HG03025 (cell line): ENCODE results near the gene PLA2G6.

ENCODE experiments used
- ATAC-seq: cut with Tn5 transposase; IDR thresholded peaks from one replicate; pipeline ENCODE4 v1.9.1; 2021; ENCODE audit warnings: mild to moderate bottlenecking, moderate library complexity; ENCODE audit not compliant: unreplicated experiment, low FRiP score

The PLA2G6 gene

DNA sequence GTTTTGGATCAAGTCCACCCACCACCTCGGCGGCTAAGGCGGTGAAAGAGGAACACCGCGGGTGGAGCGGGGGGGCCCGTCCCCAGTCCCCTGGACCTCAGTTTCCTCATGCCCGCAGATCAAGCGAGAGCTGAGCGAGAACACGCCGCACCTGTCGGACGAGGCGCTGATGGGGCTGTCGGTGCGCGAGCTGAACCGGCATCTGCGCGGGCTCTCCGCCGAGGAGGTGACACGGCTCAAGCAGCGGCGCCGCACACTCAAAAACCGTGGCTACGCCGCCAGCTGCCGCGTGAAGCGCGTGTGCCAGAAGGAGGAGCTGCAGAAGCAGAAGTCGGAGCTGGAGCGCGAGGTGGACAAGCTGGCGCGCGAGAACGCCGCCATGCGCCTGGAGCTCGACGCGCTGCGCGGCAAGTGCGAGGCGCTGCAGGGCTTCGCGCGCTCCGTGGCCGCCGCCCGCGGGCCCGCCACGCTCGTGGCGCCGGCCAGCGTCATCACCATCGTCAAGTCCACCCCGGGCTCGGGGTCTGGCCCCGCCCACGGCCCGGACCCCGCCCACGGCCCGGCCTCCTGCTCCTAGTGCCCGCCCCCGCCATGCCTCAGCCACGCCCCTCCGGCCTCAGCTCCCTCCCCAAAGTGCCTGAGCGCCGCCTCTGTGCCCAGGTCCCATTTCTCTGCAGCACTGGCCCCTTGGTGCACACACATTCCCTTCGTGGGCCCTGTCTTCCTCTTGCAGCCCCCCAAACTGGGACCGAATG lies 32.8 kb upstream of the PLA2G6 start:
- ATAC-seq = no peak

- ATAC-seq = no peak
These were observed 32.3 kb upstream of the PLA2G6 start for GRCh38 chr22:38213990-38214301.

- no peak for ATAC-seq
These were observed 31.8 kb upstream of the PLA2G6 start for GRCh38 chr22:38213319-38213989.

DNA sequence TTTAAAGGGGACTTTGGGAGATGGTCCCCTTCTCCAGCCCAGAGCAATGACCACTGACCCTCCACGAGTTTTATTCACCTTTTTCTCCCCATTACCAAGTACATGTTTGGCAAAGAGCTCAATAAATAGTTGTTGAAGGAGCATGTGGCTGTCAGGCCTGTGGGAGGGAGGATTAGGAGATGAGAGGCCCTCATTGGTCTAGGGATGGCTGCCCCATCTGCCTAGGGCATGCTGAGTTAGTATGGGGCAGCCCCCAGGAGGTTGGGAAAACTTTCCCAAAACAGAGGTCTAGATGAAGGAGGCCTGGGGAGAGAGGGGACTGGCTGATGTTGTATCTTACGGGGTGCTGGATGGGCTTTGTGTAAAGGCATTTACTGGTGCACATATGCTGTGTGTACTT lies 30.8 kb upstream of the PLA2G6 start:
- no peak for ATAC-seq

DNA sequence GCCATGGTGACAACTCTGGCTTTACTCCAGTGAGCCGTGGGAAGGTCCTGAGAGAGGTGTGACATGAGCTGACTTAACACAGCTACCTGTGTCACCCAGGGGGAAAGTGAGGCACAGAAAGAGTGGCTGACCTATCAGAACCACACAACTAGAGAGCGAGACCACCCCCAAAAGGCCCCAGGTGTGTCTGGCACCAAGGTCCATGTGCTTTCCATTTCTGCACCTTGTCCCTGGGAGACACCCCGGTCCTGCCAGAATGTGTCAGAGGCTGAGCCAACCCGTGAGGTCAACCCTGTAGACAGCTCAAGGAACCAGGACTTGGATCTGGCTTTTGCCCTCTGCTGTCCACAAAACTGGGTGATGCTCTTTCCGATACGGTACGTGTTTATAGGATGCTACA lies 29.9 kb upstream of the PLA2G6 start:
- ATAC-seq = no peak

GRCh38 chr22:38208551-38208968 lies 26.9 kb upstream of the PLA2G6 start:
- no peak for ATAC-seq

DNA sequence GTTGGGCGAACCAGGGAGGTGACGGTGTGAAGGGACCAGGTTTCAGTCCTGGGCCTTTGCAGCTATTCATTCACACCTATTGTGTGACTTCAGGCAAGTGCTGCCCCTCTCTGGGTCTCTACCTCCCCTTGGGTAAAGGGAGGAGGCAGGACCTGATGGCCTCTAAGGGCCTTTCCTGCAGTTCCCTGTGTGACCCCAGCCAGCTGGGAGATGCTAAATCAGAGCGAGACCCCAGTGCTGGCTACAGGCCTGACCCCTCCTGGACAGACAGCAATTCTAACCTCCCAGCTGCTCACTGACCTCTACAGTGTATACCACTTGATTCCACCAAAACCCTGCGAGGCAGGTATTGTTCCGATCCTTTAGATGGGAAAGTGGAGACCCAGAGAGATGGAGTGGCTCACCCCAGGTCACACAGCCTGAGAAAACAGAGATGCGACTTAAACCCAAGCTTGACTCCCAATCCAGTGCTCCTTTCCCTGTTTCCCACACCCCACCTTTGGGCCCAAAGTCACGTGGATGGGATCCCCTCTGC lies 26.3 kb upstream of the PLA2G6 start:
- ATAC-seq = no peak

- no peak for ATAC-seq
These were observed 23.9 kb upstream of the PLA2G6 start for GRCh38 chr22:38205261-38206128.

DNA sequence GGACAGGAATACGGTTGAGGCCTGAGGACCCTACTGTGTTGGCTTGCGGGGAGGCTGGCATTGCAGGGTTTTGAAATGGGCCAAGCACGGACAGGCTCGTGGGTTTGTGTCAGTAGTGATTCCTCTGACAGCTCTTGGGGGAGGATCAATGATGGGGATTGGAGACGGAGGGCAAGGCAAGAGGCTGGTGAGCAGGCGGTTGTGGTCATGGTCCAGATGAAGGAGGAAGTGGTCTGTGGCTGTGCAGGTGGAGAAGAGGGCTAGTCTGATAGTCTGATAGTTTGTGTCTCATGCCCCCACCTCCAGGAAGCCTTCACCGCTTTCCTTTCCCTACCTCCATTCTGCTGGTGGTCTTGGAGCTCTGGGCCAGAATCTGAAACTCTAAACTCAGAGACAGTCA lies 23.2 kb upstream of the PLA2G6 start:
- no peak for ATAC-seq

DNA sequence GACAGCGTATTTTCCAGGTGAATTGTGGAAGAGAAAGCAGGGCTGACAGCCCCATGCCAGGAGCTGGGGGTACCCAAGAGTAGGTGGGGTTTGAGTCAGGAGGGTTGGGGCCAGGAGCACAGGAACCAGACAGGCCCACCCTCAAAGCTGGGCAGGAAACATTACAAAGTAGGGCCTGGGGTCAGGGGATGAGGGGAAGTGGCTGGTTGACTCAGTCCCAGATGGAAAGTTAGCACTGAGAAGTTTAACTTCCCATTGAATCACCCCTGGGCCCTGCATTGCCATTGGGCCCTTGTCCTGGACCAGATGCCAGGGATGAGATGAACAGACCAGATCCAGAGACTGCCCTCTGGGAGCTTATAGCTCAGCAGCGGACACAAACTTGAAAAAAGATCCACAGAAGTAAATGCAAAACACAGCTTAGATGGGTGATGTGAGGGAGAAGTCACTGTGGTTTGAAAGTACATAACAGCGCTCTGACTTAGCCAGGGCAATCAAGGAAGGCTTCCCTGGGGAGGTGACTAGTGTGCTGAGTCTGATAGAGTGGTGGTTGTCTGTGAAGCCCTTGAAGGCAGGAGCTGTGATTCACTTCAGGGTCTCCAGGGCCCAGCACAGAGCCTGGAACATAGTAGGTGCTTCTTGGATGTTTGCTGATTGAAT lies 22.4 kb upstream of the PLA2G6 start:
- no peak for ATAC-seq

DNA sequence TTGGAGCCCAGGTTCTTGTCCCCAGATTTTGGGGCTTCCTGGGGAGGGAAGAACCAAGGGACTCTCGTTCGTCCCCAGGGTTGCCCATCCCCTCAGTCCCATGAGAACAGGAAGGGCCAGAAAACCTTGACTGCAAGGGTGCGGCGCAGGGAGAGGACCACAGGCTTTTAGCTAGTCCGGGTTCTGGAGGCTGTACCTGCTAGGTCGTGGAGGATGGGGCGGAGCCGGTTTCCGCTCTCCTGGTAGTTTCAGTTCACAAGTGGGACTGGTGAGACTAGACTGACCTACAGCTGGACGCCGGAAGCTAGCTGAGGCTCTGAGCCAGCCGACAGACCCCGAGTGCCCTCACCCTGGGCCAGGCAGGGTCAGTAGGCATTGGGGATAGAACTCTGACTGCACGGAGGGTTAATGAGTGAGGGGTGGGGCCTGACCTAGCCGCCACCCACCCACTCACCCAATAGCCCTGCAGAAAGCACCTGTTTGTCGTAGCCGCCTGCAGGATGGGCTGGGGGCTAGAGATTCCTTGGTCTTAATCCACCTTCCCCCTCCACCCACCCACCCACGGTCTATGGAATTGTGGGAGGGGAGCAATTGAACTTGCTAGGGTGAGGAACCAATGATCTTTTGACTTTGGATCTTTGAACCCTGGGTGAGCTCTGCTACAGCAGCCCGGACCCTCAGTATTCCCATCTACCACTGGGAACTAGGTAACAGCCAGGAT lies 21.6 kb upstream of the PLA2G6 start:
- ATAC-seq = no peak

- ATAC-seq = no peak
These were observed 20.9 kb upstream of the PLA2G6 start for GRCh38 chr22:38202437-38203089.

GRCh38 chr22:38201711-38202436 lies 20.2 kb upstream of the PLA2G6 start, which contains the start of gene MAFF:
Gene MAFF (plus strand): TSS chr22:38201994. CDS start chr22:38213854, 11,860 bp downstream.
- peak; percentile 51 for ATAC-seq

DNA sequence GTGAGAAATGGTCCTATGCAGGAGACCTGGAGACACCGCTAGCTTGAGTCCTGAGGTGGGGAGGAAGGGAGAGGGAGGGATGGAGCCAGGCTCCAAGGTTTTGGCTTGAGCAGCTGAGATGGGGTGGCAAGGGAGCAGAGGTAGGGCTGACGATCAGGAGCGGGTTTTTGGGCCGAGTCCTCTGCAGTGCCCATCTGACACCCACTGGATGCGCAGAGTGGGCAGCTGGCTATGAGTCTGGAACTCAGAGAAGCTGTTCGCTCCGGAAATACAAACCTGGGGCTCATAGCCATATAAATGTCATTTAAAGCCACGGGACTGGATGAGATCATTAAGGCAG lies 19.7 kb upstream of the PLA2G6 start:
- peak; percentile 12 for ATAC-seq

DNA sequence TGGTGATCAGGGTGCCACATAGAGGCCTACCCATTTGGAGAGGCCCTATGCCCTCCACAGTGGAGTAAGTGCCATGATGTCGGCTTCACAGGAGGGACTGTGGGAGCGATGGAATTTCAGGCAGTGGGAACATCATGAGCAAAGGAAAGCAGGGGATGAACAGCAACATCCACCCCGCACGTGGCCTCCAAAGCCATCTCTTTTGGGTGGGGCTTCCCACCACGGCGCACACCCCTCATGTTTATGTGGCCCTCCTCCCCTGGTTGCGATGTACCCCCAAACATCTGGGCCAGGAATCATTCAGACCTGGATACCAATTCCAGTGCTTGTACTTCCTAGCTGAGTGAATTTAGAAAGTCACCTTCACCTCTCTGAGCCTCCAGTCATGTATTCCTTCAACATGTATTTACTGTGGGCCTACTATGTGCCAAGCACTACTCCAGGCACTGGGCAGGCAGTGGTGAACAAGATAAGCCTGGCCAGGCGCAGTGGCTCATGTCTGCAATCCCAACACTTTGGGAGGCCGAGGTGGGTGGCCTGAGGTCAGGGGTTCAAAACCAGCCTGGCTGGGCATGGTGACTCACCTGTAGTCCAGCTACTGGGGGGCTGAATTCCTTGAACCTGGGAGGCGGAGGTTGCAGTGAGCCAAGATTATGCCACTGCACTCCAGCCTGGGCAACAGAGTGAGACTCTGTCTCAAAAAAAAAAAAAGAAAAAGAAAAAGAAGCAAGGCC lies 18.4 kb upstream of the PLA2G6 start:
- ATAC-seq = no peak

DNA sequence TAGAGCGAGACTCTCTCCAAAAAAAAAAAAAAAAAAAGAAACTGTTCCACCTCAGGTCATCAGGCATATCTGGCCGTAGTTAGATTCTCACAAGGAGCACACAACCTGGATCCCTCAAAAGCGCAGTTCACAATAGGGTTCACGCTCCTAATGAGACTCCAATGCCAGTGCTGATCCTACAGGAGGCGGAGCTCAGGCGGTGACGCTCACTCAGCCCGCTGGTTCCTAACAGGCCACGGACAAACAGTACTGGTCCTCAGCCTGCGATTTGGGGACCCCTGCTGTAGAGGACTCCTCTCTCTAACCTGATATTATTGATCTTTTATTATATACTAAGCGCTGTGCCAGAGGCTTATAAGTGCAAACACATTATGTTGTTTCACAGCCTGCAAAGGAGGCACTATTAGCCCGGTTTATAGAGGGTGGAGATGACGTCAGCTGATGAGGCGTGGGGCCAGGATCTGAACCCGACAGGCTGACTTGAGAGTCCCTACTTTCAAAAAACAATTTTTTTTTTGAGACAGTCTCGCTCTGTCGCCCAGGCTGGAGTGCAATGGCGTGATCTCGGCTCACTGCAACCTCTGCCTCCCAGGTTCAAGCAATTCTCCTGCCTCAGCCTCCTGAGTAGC lies 15.3 kb upstream of the PLA2G6 start:
- ATAC-seq = no peak

DNA sequence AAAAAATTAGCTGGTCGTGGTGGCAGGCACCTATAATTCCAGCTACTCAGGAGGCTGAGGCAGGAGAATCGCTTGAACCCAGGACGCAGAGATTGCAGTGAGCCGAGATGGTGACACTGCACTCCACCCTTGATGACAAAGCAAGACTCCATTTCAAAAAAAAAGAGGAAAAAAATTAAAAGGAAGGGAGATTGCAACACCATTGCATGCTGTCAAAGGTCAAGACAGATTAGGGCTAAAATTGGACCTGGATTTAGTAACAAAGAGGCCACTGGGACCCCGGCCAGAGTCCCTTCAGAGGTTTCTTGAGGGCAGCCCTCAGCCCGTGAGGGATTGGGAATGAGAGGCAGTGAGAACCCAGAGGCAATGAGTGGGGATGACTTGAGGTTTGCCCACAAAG lies 11.9 kb upstream of the PLA2G6 start:
- ATAC-seq = no peak

DNA sequence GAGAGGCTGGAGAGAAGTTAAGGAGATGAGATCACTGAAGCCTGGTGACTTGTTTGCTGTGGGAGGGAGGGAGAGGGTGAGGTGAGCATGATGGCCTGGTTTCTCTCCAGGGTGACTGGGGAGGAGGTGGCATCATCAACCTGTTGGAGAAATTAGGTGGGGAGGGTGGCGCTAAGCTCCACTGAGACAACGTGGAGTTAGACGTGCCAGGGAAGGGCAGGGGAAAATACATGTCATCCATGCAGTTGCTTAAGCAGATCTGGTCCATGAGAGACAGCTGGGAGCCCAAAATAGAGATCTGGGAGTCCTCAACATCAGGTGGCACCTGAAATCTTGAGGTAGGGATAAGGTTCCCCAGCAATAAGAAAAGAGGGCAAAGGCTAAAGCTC lies 10.8 kb upstream of the PLA2G6 start:
- no peak for ATAC-seq
